Measurements from ENCODE around the gene RAB44. TPM values are rescaled to one million over a fixed set of nuclear protein-coding genes. Genes with fewer than 3 reads are reported as not detected.

The RAB44 gene
- total and polyA plus RNA-seq, 9 of the 15 experiments (the other 6 are each of a cell fraction or from before 2014, with no cell fraction given) = not detected

GRCh38 chr6:36728289-36729160, 30.9 kb downstream of the RAB44 start:
- Histone ChIP-seq H3K9ac (ENCODE audit: insufficient read depth in 1 of 2, low read depth in 2 of 2, low read length in 2 of 2) (0 out of 4 replicates have a peak overlapping the region, but pooled peaks of 1 of the 2 experiments have one; percentile 8), H3K4me2 (ENCODE audit: insufficient read depth, low read length) (no peak overlapping the region), H3K27me3 (ENCODE audit: control insufficient read depth in 2 of 2, insufficient read depth in 2 of 2, low read length in 2 of 2) (peaks cover 43 to 59% of the 10 kb centered on the region in 2 experiments), H3K79me2 (ENCODE audit: control insufficient read depth, insufficient read depth, low read length) (no peaks in the 10 kb centered on the region), H3K9me3 (replicated peaks; ENCODE audit: control insufficient read depth, insufficient read depth, low read depth, low read length) (no peaks in the 10 kb centered on the region), H3K36me3 (ENCODE audit: control insufficient read depth, insufficient read depth, low read length) (no peaks in the 10 kb centered on the region), H3K27ac (ENCODE audit: extremely low read depth, low read depth, low read length) (no peak overlapping the region), H2AFZ (ENCODE audit: low read depth, low read length) (no peak overlapping the region), H3K9me1 (ENCODE audit: control insufficient read depth, insufficient read depth, low read length) (no peaks in the 10 kb centered on the region), H4K20me1 (replicated peaks; ENCODE audit: control insufficient read depth, insufficient read depth, low read length) (no peaks in the 10 kb centered on the region; the same call in 1 of the 2 replicates), H3K4me1 (replicated peaks in 1 of 2; ENCODE audit: control insufficient read depth in 2 of 2, insufficient read depth in 2 of 2, low read length in 2 of 2) (peaks cover 0 to 3% of the 10 kb centered on the region in 2 experiments; a peak in 1 of 5 replicates), H3K4me3 (no peak overlapping the region)
- CTCF ChIA-PET (ENCODE audit: low intra/inter-chr PET ratio) = interaction anchor here (0.7 kb wide), 1 partner anchor 105 kb away, joined by 3 read pairs; no protein-coding TSS in a partner anchor
- DNase-seq (ENCODE audit: extremely low read depth in 1 of 4, low spot score in 3 of 4) = no peak
- no peak for ATAC-seq
- WGBS (ENCODE audit: insufficient coverage, low coverage, missing lambda C conversion rate) = 13% methylated on average over 11 of the region's 11 CpGs
- POLR2A ChIA-PET = no interaction called here
- intact Hi-C loops (cut with micrococcal nuclease) (no loop called here), in situ Hi-C loops (cut with MboI) (loop anchor here (10.0 kb wide), 1 partner anchor 114 kb away; no protein-coding TSS in a partner anchor)
- no TSS peak for BruUV-seq (replicated peaks)
- FAIRE-seq = no peak
- no peak for TF ChIP-seq SMAD1 (IDR thresholded peaks at IDR 0.05; ENCODE audit: low read depth, low read length, partially characterized antibody)
- TF ChIP-seq KLF1 (tag; IDR thresholded peaks at IDR 0.05) = no peak
- peak; percentile 63 for TF ChIP-seq RBM25 (IDR thresholded peaks at IDR 0.05; ENCODE audit: low read depth, low read length, severe bottlenecking)
- TF ChIP-seq RCOR1 (IDR thresholded peaks at IDR 0.05; ENCODE audit: borderline replicate concordance in 1 of 2, low read depth in 2 of 2, low read length in 2 of 2) = peak in 1 of 2 experiments; percentile 49; a peak in 1 of 4 replicates
- peak; percentile 33 for TF ChIP-seq GTF3C2 (IDR thresholded peaks at IDR 0.05; ENCODE audit: borderline replicate concordance, extremely low read depth, insufficient read length)
- peak; percentile 92 for TF ChIP-seq SMARCA5 (IDR thresholded peaks at IDR 0.05)
- TF ChIP-seq ZNF518B (CRISPR knock-in tag; IDR thresholded peaks at IDR 0.05) = no peak
- TF ChIP-seq NCOA1 (IDR thresholded peaks at IDR 0.05; ENCODE audit: low read depth) = no peak
- peak; percentile 80 for TF ChIP-seq BCOR (IDR thresholded peaks at IDR 0.05)
- no peak for TF ChIP-seq RBM14 (IDR thresholded peaks at IDR 0.05; ENCODE audit: borderline replicate concordance, insufficient read depth, low read depth, low read length)
- no peak for TF ChIP-seq CEBPB (tag; IDR thresholded peaks at IDR 0.05)
- 0 out of 2 replicates have a peak, but pooled peaks have one; percentile 57 for TF ChIP-seq PTBP1 (IDR thresholded peaks at IDR 0.05; ENCODE audit: low read depth, low read length)
- no peak for TF ChIP-seq ZKSCAN1 (IDR thresholded peaks at IDR 0.05; ENCODE audit: low read depth, low read length)
- no peak for TF ChIP-seq ZNF57 (CRISPR knock-in tag; IDR thresholded peaks at IDR 0.05)
- TF ChIP-seq MCM2 (IDR thresholded peaks at IDR 0.05; ENCODE audit: low read depth) = no peak
- TF ChIP-seq POLR3G (IDR thresholded peaks at IDR 0.05; ENCODE audit: extremely low read depth, insufficient read length, insufficient replicate concordance) = no peak

All from K562 (cell line).